ENCODE data around the gene TBX10. TPM values are rescaled to one million over a fixed set of nuclear protein-coding genes. Genes with fewer than 3 reads are reported as not detected.
A peak's percentile ranks its signal among the peaks of the same experiment; 100 is the strongest.

The TBX10 gene
- total and polyA plus RNA-seq, 4 donors: 0.12 to 0.43 TPM; not detected in 2

DNA sequence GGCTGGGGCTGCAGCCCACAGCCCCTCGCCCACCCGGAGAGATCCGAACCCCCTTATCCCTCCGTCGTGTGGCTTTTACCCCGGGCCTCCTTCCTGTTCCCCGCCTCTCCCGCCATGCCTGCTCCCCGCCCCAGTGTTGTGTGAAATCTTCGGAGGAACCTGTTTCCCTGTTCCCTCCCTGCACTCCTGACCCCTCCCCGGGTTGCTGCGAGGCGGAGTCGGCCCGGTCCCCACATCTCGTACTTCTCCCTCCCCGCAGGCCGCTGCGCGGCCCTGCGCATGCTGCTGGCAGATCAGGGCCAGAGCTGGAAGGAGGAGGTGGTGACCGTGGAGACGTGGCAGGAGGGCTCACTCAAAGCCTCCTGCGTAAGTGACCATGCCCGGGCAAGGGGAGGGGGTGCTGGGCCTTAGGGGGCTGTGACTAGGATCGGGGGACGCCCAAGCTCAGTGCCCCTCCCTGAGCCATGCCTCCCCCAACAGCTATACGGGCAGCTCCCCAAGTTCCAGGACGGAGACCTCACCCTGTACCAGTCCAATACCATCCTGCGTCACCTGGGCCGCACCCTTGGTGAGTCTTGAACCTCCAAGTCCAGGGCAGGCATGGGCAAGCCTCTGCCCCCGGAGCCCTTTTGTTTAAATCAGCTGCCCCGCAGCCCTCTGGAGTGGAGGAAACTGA is 55.2 kb downstream of the TBX10 start:
- peaks cover 7 to 21% (median 12%) of the 10 kb centered on the region in 4 donors for H3K4me1 ChIP-seq (ENCODE audit: control insufficient read depth in 4 of 4, insufficient read depth in 4 of 4, low read length in 3 of 4)
- no peaks in the 10 kb centered on the region for H3K36me3 ChIP-seq (ENCODE audit: control insufficient read depth in 4 of 4, insufficient read depth in 3 of 4, low read depth in 1 of 4, low read length in 3 of 4)
- H3K9ac ChIP-seq (ENCODE audit: low read depth in 1 of 2, low read length in 2 of 2): peak overlapping the region in 1 of 2 donors; percentile 22
- H3K27ac ChIP-seq (ENCODE audit: low read depth in 1 of 2, low read length in 2 of 2): peak overlapping the region; percentile 65 to 78
- H3K4me3 ChIP-seq (ENCODE audit: low read depth in 1 of 3, low read length in 3 of 3): peak overlapping the region in 2 of 3 donors; percentile 28 to 49
- TF ChIP-seq MAX (IDR thresholded peaks at IDR 0.05) (no peak), RAD21 (IDR thresholded peaks at IDR 0.05) (no peak), TAF1 (conservative IDR thresholded peaks at IDR 0.05) (peak; percentile 38)
- WGBS: 57% methylated on average over 33 of the region's 33 CpGs
- H3K9me3 ChIP-seq (ENCODE audit: control insufficient read depth in 4 of 4, low read length in 3 of 4): no peaks in the 10 kb centered on the region
- H3K27me3 ChIP-seq (ENCODE audit: control insufficient read depth in 4 of 4, insufficient read depth in 4 of 4, low read length in 3 of 4): no peaks in the 10 kb centered on the region
- peak; percentile 62 for DNase-seq (ENCODE audit: low spot score)

DNA sequence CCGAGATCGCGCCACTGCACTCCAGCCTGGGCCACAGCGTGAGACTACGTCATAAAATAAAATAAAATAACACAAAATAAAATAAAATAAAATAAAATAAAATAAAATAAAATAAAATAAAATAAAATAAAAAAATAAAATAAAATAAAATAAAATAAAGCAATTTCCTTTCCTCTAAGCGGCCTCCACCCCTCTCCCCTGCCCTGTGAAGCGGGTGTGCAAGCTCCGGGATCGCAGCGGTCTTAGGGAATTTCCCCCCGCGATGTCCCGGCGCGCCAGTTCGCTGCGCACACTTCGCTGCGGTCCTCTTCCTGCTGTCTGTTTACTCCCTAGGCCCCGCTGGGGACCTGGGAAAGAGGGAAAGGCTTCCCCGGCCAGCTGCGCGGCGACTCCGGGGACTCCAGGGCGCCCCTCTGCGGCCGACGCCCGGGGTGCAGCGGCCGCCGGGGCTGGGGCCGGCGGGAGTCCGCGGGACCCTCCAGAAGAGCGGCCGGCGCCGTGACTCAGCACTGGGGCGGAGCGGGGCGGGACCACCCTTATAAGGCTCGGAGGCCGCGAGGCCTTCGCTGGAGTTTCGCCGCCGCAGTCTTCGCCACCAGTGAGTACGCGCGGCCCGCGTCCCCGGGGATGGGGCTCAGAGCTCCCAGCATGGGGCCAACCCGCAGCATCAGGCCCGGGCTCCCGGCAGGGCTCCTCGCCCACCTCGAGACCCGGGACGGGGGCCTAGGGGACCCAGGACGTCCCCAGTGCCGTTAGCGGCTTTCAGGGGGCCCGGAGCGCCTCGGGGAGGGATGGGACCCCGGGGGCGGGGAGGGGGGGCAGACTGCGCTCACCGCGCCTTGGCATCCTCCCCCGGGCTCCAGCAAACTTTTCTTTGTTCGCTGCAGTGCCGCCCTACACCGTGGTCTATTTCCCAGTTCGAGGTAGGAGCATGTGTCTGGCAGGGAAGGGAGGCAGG is 56.0 kb downstream of the TBX10 start, which contains the start of gene GSTP1:
GSTP1 (plus strand) TSS at position 566 of the 958 bp plus-strand sequence; CDS start at position 598, 32 bp downstream.
- H3K36me3 ChIP-seq (ENCODE audit: control insufficient read depth in 4 of 4, insufficient read depth in 3 of 4, low read depth in 1 of 4, low read length in 3 of 4): no peaks in the 10 kb centered on the region
- H3K27ac ChIP-seq (ENCODE audit: low read depth in 1 of 2, low read length in 2 of 2): peak within 1 kb of the TSS; percentile 65 to 78
- H3K4me1 ChIP-seq (ENCODE audit: control insufficient read depth in 4 of 4, insufficient read depth in 4 of 4, low read length in 3 of 4): peaks cover 8 to 24% (median 14%) of the 10 kb centered on the region in 4 donors
- peak within 1 kb of the TSS in 1 of 2 donors; percentile 39 for H3K9ac ChIP-seq (ENCODE audit: low read depth in 1 of 2, low read length in 2 of 2)
- TF ChIP-seq ZBTB33 (IDR thresholded peaks at IDR 0.05) (no peak), NR2F2 (IDR thresholded peaks at IDR 0.05) (no peak), RAD21 (IDR thresholded peaks at IDR 0.05) (peak in 1 of 2 donors; percentile 50), CTCF (IDR thresholded peaks at IDR 0.05; ENCODE audit: low read depth, low read length, missing input control) (peak; percentile 47), HNF4A (conservative IDR thresholded peaks at IDR 0.05) (no peak)
- no peaks in the 10 kb centered on the region for H3K9me3 ChIP-seq (ENCODE audit: control insufficient read depth in 4 of 4, low read length in 3 of 4)
- H3K4me3 ChIP-seq (ENCODE audit: low read depth in 1 of 3, low read length in 3 of 3): peak within 1 kb of the TSS in 2 of 3 donors; percentile 28 to 49
- peak; percentile 90 for DNase-seq (ENCODE audit: low spot score)
- H3K27me3 ChIP-seq (ENCODE audit: control insufficient read depth in 4 of 4, insufficient read depth in 4 of 4, low read length in 3 of 4): no peaks in the 10 kb centered on the region
- 23% methylated on average over 81 of the region's 81 CpGs for WGBS

DNA sequence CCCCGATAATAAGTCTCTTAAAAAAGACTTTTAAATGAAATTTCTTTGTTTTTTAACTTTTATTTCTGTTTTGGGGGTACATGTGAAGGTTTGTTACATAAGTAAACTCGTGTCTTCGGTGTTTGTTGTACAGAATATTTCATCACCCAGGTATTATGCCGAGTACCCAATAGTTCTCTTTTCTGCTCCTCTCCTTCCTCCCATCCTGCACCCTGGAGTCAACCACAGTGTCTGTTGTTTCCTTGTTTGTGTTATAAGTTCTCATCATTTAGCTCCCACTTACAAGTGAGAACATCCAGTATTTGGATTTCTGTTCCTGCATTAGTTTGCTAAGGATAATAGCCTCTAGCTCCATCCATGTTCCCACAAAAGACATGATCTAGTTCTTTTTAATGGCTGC is 57.6 kb downstream of the TBX10 start:
- no peak for DNase-seq (ENCODE audit: low spot score)
- Histone ChIP-seq H3K36me3 (ENCODE audit: control insufficient read depth in 4 of 4, insufficient read depth in 3 of 4, low read depth in 1 of 4, low read length in 3 of 4) (no peaks in the 10 kb centered on the region), H3K9me3 (ENCODE audit: control insufficient read depth in 4 of 4, low read length in 3 of 4) (no peaks in the 10 kb centered on the region), H3K4me1 (ENCODE audit: control insufficient read depth in 4 of 4, insufficient read depth in 4 of 4, low read length in 3 of 4) (peaks cover 11 to 24% (median 16%) of the 10 kb centered on the region in 4 donors), H3K27me3 (ENCODE audit: control insufficient read depth in 4 of 4, insufficient read depth in 4 of 4, low read length in 3 of 4) (no peaks in the 10 kb centered on the region), H3K27ac (ENCODE audit: low read depth in 1 of 2, low read length in 2 of 2) (no peak overlapping the region), H3K9ac (ENCODE audit: low read depth in 1 of 2, low read length in 2 of 2) (no peak overlapping the region), H3K4me3 (ENCODE audit: low read depth in 1 of 3, low read length in 3 of 3) (no peak overlapping the region)
- WGBS: 57% methylated on average over 4 of the region's 4 CpGs
- TF ChIP-seq HNF4G (IDR thresholded peaks at IDR 0.05) (no peak), MAX (IDR thresholded peaks at IDR 0.05) (no peak), GABPA (IDR thresholded peaks at IDR 0.05 in 1 of 2, conservative IDR thresholded peaks at IDR 0.05 in 1 of 2) (no peak), RXRA (IDR thresholded peaks at IDR 0.05) (no peak), YY1 (IDR thresholded peaks at IDR 0.05) (no peak), FOXA1 (IDR thresholded peaks at IDR 0.05) (no peak), CTCF (IDR thresholded peaks at IDR 0.05; ENCODE audit: low read depth, low read length, missing input control) (no peak), HNF4A (conservative IDR thresholded peaks at IDR 0.05) (no peak), ZBTB33 (IDR thresholded peaks at IDR 0.05) (no peak), JUND (IDR thresholded peaks at IDR 0.05) (no peak), NR2F2 (IDR thresholded peaks at IDR 0.05) (no peak), TAF1 (conservative IDR thresholded peaks at IDR 0.05) (no peak), EGR1 (IDR thresholded peaks at IDR 0.05; ENCODE audit: low read depth in 2 of 2) (no peak)
